Stomach (tissue), 9 donors: ENCODE data around the gene MARCHF3. TPM values are rescaled to one million over a fixed set of nuclear protein-coding genes. Genes with fewer than 3 reads are reported as not detected.

ENCODE experiments used
- DNase-seq, 2 donors: peaks; one replicate each; pipeline versions ENCODE4 v3.0.0 to v3.0.0-alpha.2; 2013 to 2019
- H3K27ac ChIP-seq, 5 donors: fragments of 200-600 bp in 4 of 5; sonication (generic) in 4 of 5; one replicate each; pipeline ENCODE4 v1.5.1; 2013 to 2019; ENCODE audit warnings: mild to moderate bottlenecking in 1 of 5, moderate library complexity in 1 of 5
- H3K27me3 ChIP-seq, 3 donors: fragments of 200-600 bp; sonication (generic); one replicate each; pipeline ENCODE4 v1.5.1; 2017 to 2019; ENCODE audit warnings: mixed run types in 1 of 3
- H3K36me3 ChIP-seq, 4 donors: fragments of 200-600 bp; sonication (generic); 1 replicate in 3 of 4; 2 replicates in 1 of 4; pipeline ENCODE4 v1.5.1; 2016 to 2019
- H3K4me1 ChIP-seq, 4 donors: fragments of 200-600 bp; sonication (generic); one replicate each; pipeline ENCODE4 v1.5.1; 2016 to 2019
- H3K4me3 ChIP-seq, 4 donors: fragments of 200-600 bp; sonication (generic) in 3 of 4; one replicate each; pipeline ENCODE4 v1.5.1; 2016 to 2019; ENCODE audit warnings: mild to moderate bottlenecking in 1 of 4
- H3K9me3 ChIP-seq, 4 donors: fragments of 200-600 bp; sonication (generic); one replicate each; pipeline ENCODE4 v1.5.1; 2016 to 2019
- CTCF ChIP-seq, 7 experiments: fragments of 450-650 bp in 4 of 7; fragments of 200-600 bp in 3 of 7; sonication (generic) in 3 of 7; IDR thresholded peaks; one replicate each; pipeline ENCODE4 v1.5.1; 2016 to 2019; ENCODE audit warnings: antibody characterized with exemption in 7 of 7, control low read depth in 2 of 7, mild to moderate bottlenecking in 1 of 7
- EP300 ChIP-seq: sonication (generic); formaldehyde crosslinking; IDR thresholded peaks from one replicate; pipeline ENCODE4 v1.6.1; 2017; ENCODE audit warnings: antibody characterized with exemption
- POLR2A ChIP-seq, 4 donors: fragments of 450-650 bp; IDR thresholded peaks; one replicate each; pipeline ENCODE4 v1.6.1; 2016; ENCODE audit warnings: antibody characterized with exemption in 4 of 4, control low read depth in 2 of 4, mild to moderate bottlenecking in 1 of 4, moderate library complexity in 1 of 4
- POLR2AphosphoS5 ChIP-seq, 3 donors: sonication (generic); formaldehyde crosslinking; IDR thresholded peaks; one replicate each; pipeline ENCODE4 v1.6.1; 2016; ENCODE audit warnings: antibody characterized with exemption in 3 of 3
- WGBS, 5 donors: extraction: QIAGEN DNeasy Blood & Tissue Kit in 3 of 5; methylation state at CpG; one replicate each; pipeline versions ENCODE4 v1.1.5 to v1.1.7; 2013 to 2018; 5-methylcytosine and 5-hydroxymethylcytosine counted together
- intact Hi-C: fragments of 100-400 bp; cut with DNase I; formaldehyde crosslinking; loops from one replicate; pipeline ENCODE4 v1.15.1; 2023; ENCODE audit warnings: low total_unique reads
- polyA plus RNA-seq, 3 donors: library from polyadenylated mRNA; stranded (reverse); fragments of 200-250 nt; gene quantifications; one replicate each; pipeline ENCODE4 v1.2.3, GENCODE V29; 2013
- total RNA-seq, 5 donors: library from RNA; depleted of rRNA; stranded (reverse); fragments of >200 nt; gene quantifications; one replicate each; pipeline versions ENCODE4 v1.1.0 to v1.2.3, GENCODE V29; 2014 to 2016
- donor health status: healthy with polysubstance abuse.
- donor health status: Bipolar disorder and iron deficiency.
- donor health status: healthy.

The MARCHF3 gene
- total and polyA plus RNA-seq, 8 donors: 1.1 to 11.9 (median 2.6) TPM; not detected in 1

DNA sequence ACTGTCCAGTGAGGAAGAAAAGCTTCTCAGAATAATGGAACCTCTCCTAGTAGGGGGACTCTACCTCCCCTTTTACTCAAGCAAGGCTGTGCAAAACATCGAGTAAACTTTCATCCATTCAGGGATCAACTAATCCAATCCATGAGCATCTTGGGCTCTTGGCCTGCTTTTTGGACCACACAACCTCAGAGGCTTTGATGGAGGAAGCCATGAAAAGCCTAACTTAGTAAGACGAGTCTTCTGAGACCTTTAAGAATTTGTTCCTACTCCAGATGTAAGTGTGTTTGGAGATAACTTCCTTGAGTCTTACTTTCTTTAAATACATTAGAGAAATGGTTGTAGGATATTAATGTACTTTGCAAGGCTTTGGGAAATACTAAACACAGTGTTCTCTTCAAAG is 49.1 kb downstream of the MARCHF3 start:
- 77 to 89% (median 83%) methylated on average over 2 of the region's 2 CpGs for WGBS, 5 donors
- H3K9me3 ChIP-seq: no peaks in the 10 kb centered on the region
- no peaks in the 10 kb centered on the region for H3K36me3 ChIP-seq
- no peak for DNase-seq
- no peaks in the 10 kb centered on the region for H3K27me3 ChIP-seq
- H3K4me1 ChIP-seq: no peaks in the 10 kb centered on the region
- no peak overlapping the region for H3K27ac ChIP-seq
- H3K4me3 ChIP-seq: no peak overlapping the region
- no peak for TF ChIP-seq POLR2AphosphoS5 (IDR thresholded peaks at IDR 0.05)
- no peak for TF ChIP-seq POLR2A (IDR thresholded peaks at IDR 0.05)
- no peak for TF ChIP-seq CTCF (IDR thresholded peaks at IDR 0.05)
- no peak for TF ChIP-seq EP300
- intact Hi-C loops: no loop called here

DNA sequence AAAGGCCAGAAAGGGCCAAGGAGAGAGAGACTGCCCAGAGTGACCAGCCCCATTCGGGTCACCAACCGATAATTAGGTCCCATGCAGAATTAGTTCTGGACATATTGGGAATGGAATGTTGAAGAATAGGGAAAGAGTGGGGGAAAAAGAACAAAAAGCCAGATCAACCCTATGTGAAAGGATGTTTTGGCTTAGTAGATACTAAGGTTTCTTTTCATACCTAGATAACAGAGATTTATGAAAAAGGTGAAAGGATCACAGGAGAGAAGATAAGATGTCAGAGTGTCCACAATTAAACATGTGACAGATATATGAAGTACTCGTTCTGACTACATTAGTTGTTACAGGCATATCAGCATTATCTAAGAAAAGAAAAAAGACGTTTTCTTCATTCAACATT is 52.1 kb downstream of the MARCHF3 start:
- no peaks in the 10 kb centered on the region for H3K36me3 ChIP-seq
- H3K27ac ChIP-seq: no peak overlapping the region
- no peak overlapping the region for H3K4me3 ChIP-seq
- no peak for DNase-seq
- 58 to 77% (median 65%) methylated on average over 4 of the region's 4 CpGs for WGBS, 5 donors
- no peak for TF ChIP-seq POLR2AphosphoS5 (IDR thresholded peaks at IDR 0.05)
- no peak for TF ChIP-seq EP300
- TF ChIP-seq CTCF (IDR thresholded peaks at IDR 0.05): no peak
- TF ChIP-seq POLR2A (IDR thresholded peaks at IDR 0.05): no peak
- intact Hi-C loops: no loop called here
- H3K4me1 ChIP-seq: peaks cover 0 to 1% (median 0%) of the 10 kb centered on the region in 4 donors
- H3K27me3 ChIP-seq: no peaks in the 10 kb centered on the region
- H3K9me3 ChIP-seq: no peaks in the 10 kb centered on the region

GRCh38 chr5:126976520-126977172 is 53.7 kb downstream of the MARCHF3 start:
- DNase-seq: no peak
- no peaks in the 10 kb centered on the region for H3K27me3 ChIP-seq
- no peak overlapping the region for H3K4me3 ChIP-seq
- H3K9me3 ChIP-seq: no peaks in the 10 kb centered on the region
- TF ChIP-seq POLR2A (IDR thresholded peaks at IDR 0.05) (no peak), POLR2AphosphoS5 (IDR thresholded peaks at IDR 0.05) (no peak), EP300 (no peak), CTCF (IDR thresholded peaks at IDR 0.05) (no peak)
- intact Hi-C loops: no loop called here
- 76 to 95% (median 86%) methylated on average over 6 of the region's 6 CpGs for WGBS, 5 donors
- no peak overlapping the region for H3K27ac ChIP-seq
- H3K4me1 ChIP-seq: peaks cover 0 to 14% (median 3%) of the 10 kb centered on the region in 4 donors
- no peaks in the 10 kb centered on the region for H3K36me3 ChIP-seq

GRCh38 chr5:126975796-126976195 is 54.6 kb downstream of the MARCHF3 start:
- H3K4me1 ChIP-seq: peaks cover 0 to 18% (median 4%) of the 10 kb centered on the region in 4 donors
- DNase-seq: no peak
- H3K4me3 ChIP-seq: no peak overlapping the region
- intact Hi-C loops: no loop called here
- no peak overlapping the region for H3K27ac ChIP-seq
- H3K9me3 ChIP-seq: no peaks in the 10 kb centered on the region
- H3K36me3 ChIP-seq: no peaks in the 10 kb centered on the region
- TF ChIP-seq EP300 (no peak), CTCF (IDR thresholded peaks at IDR 0.05) (no peak), POLR2A (IDR thresholded peaks at IDR 0.05) (no peak), POLR2AphosphoS5 (IDR thresholded peaks at IDR 0.05) (no peak)
- H3K27me3 ChIP-seq: no peaks in the 10 kb centered on the region
